K562 (cell line): ENCODE results near the gene RNF151. TPM values are rescaled to one million over a fixed set of nuclear protein-coding genes. Genes with fewer than 3 reads are reported as not detected.

Experiments used
- ARNT ChIP-seq, 2 experiments: fragments of 450-650 bp; IDR thresholded peaks; 2 replicates each; pipeline ENCODE4 v1.6.1; 2016; ENCODE audit warnings: mild to moderate bottlenecking in 1 of 2
- E2F3 ChIP-seq: fragments of 250-450 bp; sonication (Bioruptor Pico); IDR thresholded peaks from 2 replicates; pipeline ENCODE4 v1.4.0; 2020; ENCODE audit warnings: mild to moderate bottlenecking
- FOXA1 ChIP-seq: fragments of 450-650 bp; IDR thresholded peaks from 2 replicates; pipeline ENCODE4 v1.6.1; 2016; ENCODE audit warnings: mild to moderate bottlenecking, borderline replicate concordance
- FOXJ3 ChIP-seq: sonication (generic); formaldehyde crosslinking; IDR thresholded peaks from 2 replicates; pipeline ENCODE4 v1.4.0; 2020; ENCODE audit warnings: mild to moderate bottlenecking, missing genetic modification reagents
- FOXM1 ChIP-seq, 2 experiments: fragments of 450-650 bp in 1 of 2; sonication (generic) in 1 of 2; formaldehyde crosslinking in 1 of 2; IDR thresholded peaks; 2 replicates each; pipeline versions ENCODE4 v1.6.1 to v1.9.0; 2017 to 2022; ENCODE audit warnings: low read depth in 2 of 2, mild to moderate bottlenecking in 2 of 2, missing genetic modification reagents in 1 of 2, moderate library complexity in 1 of 2
- GTF2F1 ChIP-seq: IDR thresholded peaks from 2 replicates; pipeline ENCODE4 v1.6.1; 2011; ENCODE audit warnings: low read depth, low read length, improper control_type of control experiment
- MBD2 ChIP-seq: sonication (generic); IDR thresholded peaks from 2 replicates; pipeline ENCODE4 v1.6.1; 2016; ENCODE audit warnings: low read depth, borderline replicate concordance
- NFIX ChIP-seq: fragments of 250-450 bp; sonication (Bioruptor Pico); IDR thresholded peaks from 2 replicates; pipeline ENCODE4 v1.4.0; 2020; ENCODE audit warnings: low read depth, mild to moderate bottlenecking, moderate library complexity
- PHB2 ChIP-seq: fragments of 450-650 bp; IDR thresholded peaks from 2 replicates; pipeline ENCODE4 v1.6.1; 2017; ENCODE audit warnings: low read depth
- POLR2H ChIP-seq: IDR thresholded peaks from 2 replicates; pipeline ENCODE4 v1.6.1; 2016; ENCODE audit warnings: missing genetic modification characterization, low read depth, mild to moderate bottlenecking, control low read depth, missing compliant biosample characterization, moderate library complexity
- PPARD ChIP-seq: fragments of 250-450 bp; sonication (Bioruptor Pico); IDR thresholded peaks from 2 replicates; pipeline ENCODE4 v1.8.0; 2022; ENCODE audit warnings: inconsistent platforms, mild to moderate bottlenecking, moderate library complexity
- RBM15 ChIP-seq: fragments of 200-400 bp; formaldehyde crosslinking; IDR thresholded peaks from 2 replicates; pipeline ENCODE4 v1.6.1; 2018; ENCODE audit warnings: mild to moderate bottlenecking, low read length, moderate library complexity; ENCODE audit not compliant: insufficient read depth
- SMAD4 ChIP-seq: fragments of 250-450 bp; sonication (Bioruptor Pico); conservative IDR thresholded peaks from 2 replicates; pipeline ENCODE4 v1.8.0; 2021; ENCODE audit warnings: inconsistent platforms, mild to moderate bottlenecking, moderate library complexity
- SRSF3 ChIP-seq: fragments of 200-400 bp; formaldehyde crosslinking; IDR thresholded peaks from 2 replicates; pipeline ENCODE4 v1.6.1; 2016; ENCODE audit warnings: mild to moderate bottlenecking, low read length, moderate library complexity; ENCODE audit not compliant: insufficient read depth
- SUPT5H ChIP-seq: fragments of 450-650 bp; IDR thresholded peaks from 2 replicates; pipeline ENCODE4 v1.6.1; 2016
- TCFL5 ChIP-seq: fragments of 250-450 bp; sonication (Bioruptor Pico); conservative IDR thresholded peaks from 2 replicates; pipeline ENCODE4 v1.6.1; 2021; ENCODE audit warnings: mild to moderate bottlenecking, moderate library complexity, matching md5 sums
- ZFPM2 ChIP-seq: fragments of 250-450 bp; sonication (Bioruptor Pico); IDR thresholded peaks from 2 replicates; pipeline ENCODE4 v1.5.1; 2022; ENCODE audit warnings: mild to moderate bottlenecking
- ZNF217 ChIP-seq: sonication (generic); formaldehyde crosslinking; IDR thresholded peaks from 2 replicates; pipeline ENCODE4 v1.8.0; 2022; ENCODE audit warnings: mild to moderate bottlenecking, missing genetic modification reagents
- ZNF224 ChIP-seq: sonication (generic); formaldehyde crosslinking; IDR thresholded peaks from 2 replicates; pipeline ENCODE4 v1.8.0; 2022; ENCODE audit warnings: mild to moderate bottlenecking, missing genetic modification reagents
- ZNF347 ChIP-seq: fragments of 450-650 bp; formaldehyde crosslinking; IDR thresholded peaks from 2 replicates; pipeline ENCODE4 v1.4.0; 2020; ENCODE audit warnings: low read depth, mild to moderate bottlenecking, moderate library complexity
- ZNF354B ChIP-seq: fragments of 250-450 bp; sonication (Bioruptor Pico); IDR thresholded peaks from 2 replicates; pipeline ENCODE4 v1.4.0; 2020
- ZNF444 ChIP-seq: fragments of 250-450 bp; sonication (Bioruptor Pico); IDR thresholded peaks from 2 replicates; pipeline ENCODE4 v1.4.0; 2020; ENCODE audit warnings: mild to moderate bottlenecking, moderate library complexity
- ZNF780A ChIP-seq: fragments of 250-450 bp; sonication (Bioruptor Pico); IDR thresholded peaks from 2 replicates; pipeline ENCODE4 v1.5.0; 2021; ENCODE audit warnings: mild to moderate bottlenecking
- ZSCAN32 ChIP-seq: fragments of 450-650 bp; formaldehyde crosslinking; IDR thresholded peaks from 2 replicates; pipeline ENCODE4 v1.4.0; 2020; ENCODE audit warnings: mild to moderate bottlenecking, moderate library complexity
- polyA plus RNA-seq, 8 experiments: library from polyadenylated mRNA; depleted of rRNA in 4 of 8; stranded (reverse) in 5 of 8; unstranded in 3 of 8; fragments of >200 nt; fragmentation: Nextera tagmentation in 2 of 8; fragmentation: Illumina TruSeq in 1 of 8; extraction: Ambion mirVana in 2 of 8; extraction: Trizol in 1 of 8; gene quantifications; 2 replicates each; pipeline versions ENCODE4 v1.2.1 to v1.2.3, GENCODE V29; 2011 to 2014; ENCODE audit warnings: inconsistent platforms in 1 of 8, missing spikeins in 1 of 8
- total RNA-seq, 7 experiments: library from RNA; depleted of rRNA in 6 of 7; stranded (reverse); fragments of >200 nt in 6 of 7; fragmentation: Illumina TruSeq in 2 of 7; extraction: Trizol in 2 of 7; gene quantifications; 2 replicates each; pipeline versions ENCODE4 v1.2.1 to v1.2.3, GENCODE V29; 2011 to 2021; ENCODE audit warnings: low replicate concordance in 1 of 7
- TF ChIP-seq, protein P1 (sequence below): fragments of 450-650 bp; formaldehyde crosslinking; IDR thresholded peaks from 2 replicates; pipeline ENCODE4 v1.4.0; 2022; ENCODE audit warnings: missing genetic modification characterization
- TF ChIP-seq, protein P2 (sequence below): fragments of 450-650 bp; formaldehyde crosslinking; IDR thresholded peaks from 2 replicates; pipeline ENCODE4 v1.4.0; 2022; ENCODE audit warnings: missing genetic modification characterization
- TF ChIP-seq, protein P3 (sequence below), 2 experiments: IDR thresholded peaks; 2 replicates each; pipeline ENCODE4 v1.6.1; 2011; ENCODE audit warnings: borderline replicate concordance in 1 of 2, control low read depth in 1 of 2, low read depth in 1 of 2, low read length in 1 of 2, mild to moderate bottlenecking in 1 of 2, mixed read lengths in 1 of 2, moderate library complexity in 1 of 2; ENCODE audit not compliant: insufficient read depth in 1 of 2, insufficient read length in 1 of 2, poor library complexity in 1 of 2, severe bottlenecking in 1 of 2; ENCODE audit errors: extremely low read depth in 1 of 2

The RNF151 gene
- total and polyA plus RNA-seq, 9 of the 15 experiments (the other 6 are each of a cell fraction or from before 2014, with no cell fraction given), result not detected

DNA sequence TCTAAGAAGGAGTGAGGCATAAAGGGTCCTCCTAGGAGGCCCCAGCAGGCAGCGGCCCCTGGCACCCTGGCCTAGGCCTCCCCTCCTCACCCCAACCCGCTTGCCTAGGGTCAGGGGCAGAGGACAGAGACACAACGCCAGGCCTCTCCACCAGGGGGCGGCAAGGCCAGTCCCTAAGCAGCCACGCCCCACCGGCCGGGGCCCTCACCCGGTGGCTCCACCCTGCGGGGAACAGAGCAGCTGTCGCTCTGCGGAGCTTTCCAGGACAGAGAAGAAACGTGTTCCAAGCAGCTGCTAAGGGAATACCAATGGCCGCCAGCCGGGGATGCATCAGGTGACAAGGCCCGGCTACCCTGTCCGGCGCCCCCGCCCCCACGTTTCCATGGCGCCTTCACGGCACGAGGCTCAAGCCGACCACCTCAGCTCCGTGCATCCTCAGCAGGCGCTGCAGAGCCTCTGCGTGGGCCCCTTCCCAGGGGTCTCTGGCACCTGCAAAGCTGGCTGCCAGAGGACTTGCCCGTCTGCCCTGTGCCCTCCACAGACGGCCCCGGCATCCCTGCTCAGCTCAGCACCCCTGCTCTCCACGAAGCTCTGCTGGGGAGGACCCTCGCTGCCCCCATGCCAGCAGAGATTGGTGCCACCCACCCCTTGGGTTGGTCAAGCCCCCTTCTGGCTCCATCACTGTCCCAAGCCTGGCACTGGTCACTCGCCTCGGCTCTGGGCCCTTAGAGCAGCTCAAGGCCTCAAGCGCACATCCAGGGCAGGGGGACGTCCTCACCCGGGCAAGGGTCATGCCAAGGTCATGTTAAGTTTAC is 37.4 kb downstream of the RNF151 start (continued):
- no peak for TF ChIP-seq ZNF444 (CRISPR knock-in tag)
- no peak for TF ChIP-seq PHB2
- no peak for TF ChIP-seq PPARD (CRISPR knock-in tag)
- no peak for TF ChIP-seq RBM15
- no peak for TF ChIP-seq E2F3 (CRISPR knock-in tag)
- TF ChIP-seq ARNT (IDR thresholded peaks at IDR 0.05), result peak in 1 of 2 experiments; percentile 33; a peak in 1 of 4 replicates
- no peak for TF ChIP-seq TCFL5 (CRISPR knock-in tag)
- TF ChIP-seq SUPT5H, result peak; percentile 29; the same call in 1 of the 2 replicates
- TF ChIP-seq, protein P1, sequence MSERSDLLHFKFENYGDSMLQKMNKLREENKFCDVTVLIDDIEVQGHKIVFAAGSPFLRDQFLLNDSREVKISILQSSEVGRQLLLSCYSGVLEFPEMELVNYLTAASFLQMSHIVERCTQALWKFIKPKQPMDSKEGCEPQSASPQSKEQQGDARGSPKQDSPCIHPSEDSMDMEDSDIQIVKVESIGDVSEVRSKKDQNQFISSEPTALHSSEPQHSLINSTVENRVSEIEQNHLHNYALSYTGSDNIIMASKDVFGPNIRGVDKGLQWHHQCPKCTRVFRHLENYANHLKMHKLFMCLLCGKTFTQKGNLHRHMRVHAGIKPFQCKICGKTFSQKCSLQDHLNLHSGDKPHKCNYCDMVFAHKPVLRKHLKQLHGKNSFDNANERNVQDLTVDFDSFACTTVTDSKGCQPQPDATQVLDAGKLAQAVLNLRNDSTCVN (CRISPR knock-in tag), result no peak
- TF ChIP-seq ZNF217 (CRISPR knock-in tag), result no peak
- TF ChIP-seq POLR2H (tag), result no peak
- TF ChIP-seq, protein P2, sequence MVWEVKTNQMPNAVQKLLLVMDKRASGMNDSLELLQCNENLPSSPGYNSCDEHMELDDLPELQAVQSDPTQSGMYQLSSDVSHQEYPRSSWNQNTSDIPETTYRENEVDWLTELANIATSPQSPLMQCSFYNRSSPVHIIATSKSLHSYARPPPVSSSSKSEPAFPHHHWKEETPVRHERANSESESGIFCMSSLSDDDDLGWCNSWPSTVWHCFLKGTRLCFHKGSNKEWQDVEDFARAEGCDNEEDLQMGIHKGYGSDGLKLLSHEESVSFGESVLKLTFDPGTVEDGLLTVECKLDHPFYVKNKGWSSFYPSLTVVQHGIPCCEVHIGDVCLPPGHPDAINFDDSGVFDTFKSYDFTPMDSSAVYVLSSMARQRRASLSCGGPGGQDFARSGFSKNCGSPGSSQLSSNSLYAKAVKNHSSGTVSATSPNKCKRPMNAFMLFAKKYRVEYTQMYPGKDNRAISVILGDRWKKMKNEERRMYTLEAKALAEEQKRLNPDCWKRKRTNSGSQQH (CRISPR knock-in tag), result no peak
- 0 out of 2 replicates have a peak, but pooled peaks have one; percentile 9 for TF ChIP-seq GTF2F1
- TF ChIP-seq ZSCAN32 (CRISPR knock-in tag), result no peak
- TF ChIP-seq MBD2, result peak; percentile 18; the same call in 1 of the 2 replicates
- TF ChIP-seq ZNF354B, result no peak
- TF ChIP-seq ZNF224, result no peak
- no peak for TF ChIP-seq FOXJ3 (CRISPR knock-in tag)
- TF ChIP-seq, protein P3, sequence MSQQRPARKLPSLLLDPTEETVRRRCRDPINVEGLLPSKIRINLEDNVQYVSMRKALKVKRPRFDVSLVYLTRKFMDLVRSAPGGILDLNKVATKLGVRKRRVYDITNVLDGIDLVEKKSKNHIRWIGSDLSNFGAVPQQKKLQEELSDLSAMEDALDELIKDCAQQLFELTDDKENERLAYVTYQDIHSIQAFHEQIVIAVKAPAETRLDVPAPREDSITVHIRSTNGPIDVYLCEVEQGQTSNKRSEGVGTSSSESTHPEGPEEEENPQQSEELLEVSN (IDR thresholded peaks at IDR 0.05; ENCODE audit: borderline replicate concordance in 1 of 2, extremely low read depth in 1 of 2, insufficient read depth in 1 of 2, insufficient read length in 1 of 2, low read depth in 1 of 2, low read length in 1 of 2, poor library complexity in 1 of 2, severe bottlenecking in 1 of 2), result peak; percentile 43 to 54
- TF ChIP-seq ZNF780A (CRISPR knock-in tag), result no peak
- peak; percentile 66; the same call in 1 of the 2 replicates for TF ChIP-seq SMAD4 (CRISPR knock-in tag)
- TF ChIP-seq FOXA1, result no peak
- TF ChIP-seq ZFPM2 (CRISPR knock-in tag), result no peak
- TF ChIP-seq ZNF347, result no peak
- no peak for TF ChIP-seq FOXM1 (IDR thresholded peaks at IDR 0.05; ENCODE audit: low read depth)
- TF ChIP-seq FOXM1 (CRISPR knock-in tag; IDR thresholded peaks at IDR 0.05; ENCODE audit: low read depth), result no peak
- no peak for TF ChIP-seq SRSF3
- no peak for TF ChIP-seq NFIX (CRISPR knock-in tag)
